Mesothelial cell of epicardium (in vitro differentiated cells): ENCODE results near the gene RCOR3. TPM values are rescaled to one million over a fixed set of nuclear protein-coding genes. Genes with fewer than 3 reads are reported as not detected.

Source experiments
- DNase-seq, 2 experiments: peaks; one replicate each; pipeline ENCODE4 v3.0.0; 2021; ENCODE audit warnings: low spot score in 2 of 2; ENCODE audit not compliant: unreplicated experiment in 2 of 2
- H3K27ac Mint-ChIP-seq: 2 replicates; pipeline ENCODE4 v1.8.0; 2021; ENCODE audit warnings: mixed read lengths
- H3K27me3 Mint-ChIP-seq: 2 replicates; pipeline ENCODE4 v1.8.0; 2021; ENCODE audit warnings: low read depth, mixed read lengths
- H3K36me3 Mint-ChIP-seq: 2 replicates; pipeline ENCODE4 v1.8.0; 2021; ENCODE audit warnings: mixed read lengths
- H3K4me1 Mint-ChIP-seq: 2 replicates; pipeline ENCODE4 v1.8.0; 2021; ENCODE audit warnings: mixed read lengths
- H3K4me3 Mint-ChIP-seq: 2 replicates; pipeline ENCODE4 v1.8.0; 2021; ENCODE audit warnings: mild to moderate bottlenecking, moderate library complexity, mixed read lengths
- H3K9me3 Mint-ChIP-seq: 2 replicates; pipeline ENCODE4 v1.8.0; 2021; ENCODE audit warnings: mixed read lengths
- total RNA-seq: library from RNA; stranded (reverse); gene quantifications from 3 replicates; pipeline ENCODE4 v1.2.1, GENCODE V29; 2021
- TF ChIP-seq, protein P1 (sequence below): fragments of 200-600 bp; sonication (generic); IDR thresholded peaks from one replicate; pipeline ENCODE4 v1.5.0; 2021; ENCODE audit warnings: antibody characterized with exemption; ENCODE audit not compliant: unreplicated experiment

The RCOR3 gene
- total RNA-seq, 1 donor from 2014 or later: 78.7 TPM

DNA sequence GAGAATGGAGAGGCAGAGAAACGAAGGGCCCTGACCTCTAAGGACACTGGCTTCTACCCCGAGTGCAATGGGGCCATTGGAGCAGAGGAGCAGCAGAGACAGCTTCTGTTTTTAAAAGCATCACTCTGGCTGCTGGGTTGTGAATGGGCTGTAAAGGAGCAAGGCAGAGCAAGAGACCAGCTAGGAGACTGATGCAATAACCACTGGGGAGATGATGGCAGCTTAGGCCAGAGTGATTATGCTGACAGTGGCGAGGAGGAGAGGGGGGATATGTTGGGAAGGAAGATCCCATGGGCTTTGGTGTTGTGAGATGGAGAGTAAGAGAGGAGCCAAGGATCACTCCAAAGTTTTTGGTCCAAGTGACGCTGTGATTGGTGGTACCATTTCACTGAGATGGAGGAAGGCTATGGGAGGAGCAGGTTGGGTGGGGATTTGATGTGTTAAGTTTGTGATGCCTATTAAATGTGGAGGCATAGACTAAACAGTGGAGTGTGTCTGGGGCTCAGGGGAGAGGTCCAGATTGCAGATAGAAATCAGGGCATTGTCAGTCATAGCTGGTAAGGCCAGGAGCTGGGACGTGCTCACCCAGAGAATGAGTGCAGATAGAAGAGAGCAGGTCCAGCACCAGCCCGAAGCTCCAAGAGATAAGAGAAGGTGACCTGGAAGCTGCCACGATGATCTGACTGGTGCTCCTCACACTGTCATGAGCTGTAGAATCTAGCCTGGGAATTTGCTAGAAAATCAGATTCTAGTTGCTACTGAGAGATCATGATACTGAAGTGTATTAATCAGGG, 78.5 kb downstream of the RCOR3 start:
- H3K36me3 Mint-ChIP-seq: peaks cover 1% of the 10 kb centered on the region
- TF ChIP-seq, protein P1, sequence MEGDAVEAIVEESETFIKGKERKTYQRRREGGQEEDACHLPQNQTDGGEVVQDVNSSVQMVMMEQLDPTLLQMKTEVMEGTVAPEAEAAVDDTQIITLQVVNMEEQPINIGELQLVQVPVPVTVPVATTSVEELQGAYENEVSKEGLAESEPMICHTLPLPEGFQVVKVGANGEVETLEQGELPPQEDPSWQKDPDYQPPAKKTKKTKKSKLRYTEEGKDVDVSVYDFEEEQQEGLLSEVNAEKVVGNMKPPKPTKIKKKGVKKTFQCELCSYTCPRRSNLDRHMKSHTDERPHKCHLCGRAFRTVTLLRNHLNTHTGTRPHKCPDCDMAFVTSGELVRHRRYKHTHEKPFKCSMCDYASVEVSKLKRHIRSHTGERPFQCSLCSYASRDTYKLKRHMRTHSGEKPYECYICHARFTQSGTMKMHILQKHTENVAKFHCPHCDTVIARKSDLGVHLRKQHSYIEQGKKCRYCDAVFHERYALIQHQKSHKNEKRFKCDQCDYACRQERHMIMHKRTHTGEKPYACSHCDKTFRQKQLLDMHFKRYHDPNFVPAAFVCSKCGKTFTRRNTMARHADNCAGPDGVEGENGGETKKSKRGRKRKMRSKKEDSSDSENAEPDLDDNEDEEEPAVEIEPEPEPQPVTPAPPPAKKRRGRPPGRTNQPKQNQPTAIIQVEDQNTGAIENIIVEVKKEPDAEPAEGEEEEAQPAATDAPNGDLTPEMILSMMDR: no peak
- peaks cover 6% of the 10 kb centered on the region for H3K4me1 Mint-ChIP-seq
- no peak overlapping the region for H3K27ac Mint-ChIP-seq
- no peaks in the 10 kb centered on the region for H3K27me3 Mint-ChIP-seq
- peaks cover 2% of the 10 kb centered on the region for H3K9me3 Mint-ChIP-seq
- H3K4me3 Mint-ChIP-seq: no peak overlapping the region
- DNase-seq: no peak

- peaks cover 2% of the 10 kb centered on the region for H3K36me3 Mint-ChIP-seq
- H3K9me3 Mint-ChIP-seq: peaks cover 5% of the 10 kb centered on the region
- no peak overlapping the region for H3K4me3 Mint-ChIP-seq
- TF ChIP-seq, protein P1: no peak
- no peak for DNase-seq
- H3K4me1 Mint-ChIP-seq: peaks cover 2% of the 10 kb centered on the region
- no peak overlapping the region for H3K27ac Mint-ChIP-seq
- H3K27me3 Mint-ChIP-seq: no peaks in the 10 kb centered on the region
Measured at GRCh38 chr1:211338224-211338620, 79.1 kb downstream of the RCOR3 start.

- Mint-ChIP-seq H3K27me3 (no peaks in the 10 kb centered on the region), H3K36me3 (peaks cover 4% of the 10 kb centered on the region), H3K9me3 (peaks cover 5% of the 10 kb centered on the region), H3K4me3 (no peak overlapping the region), H3K27ac (no peak overlapping the region), H3K4me1 (peaks cover 2% of the 10 kb centered on the region)
- no peak for DNase-seq
- TF ChIP-seq, protein P1: no peak
Measured at GRCh38 chr1:211339631-211340041, 80.5 kb downstream of the RCOR3 start.

DNA sequence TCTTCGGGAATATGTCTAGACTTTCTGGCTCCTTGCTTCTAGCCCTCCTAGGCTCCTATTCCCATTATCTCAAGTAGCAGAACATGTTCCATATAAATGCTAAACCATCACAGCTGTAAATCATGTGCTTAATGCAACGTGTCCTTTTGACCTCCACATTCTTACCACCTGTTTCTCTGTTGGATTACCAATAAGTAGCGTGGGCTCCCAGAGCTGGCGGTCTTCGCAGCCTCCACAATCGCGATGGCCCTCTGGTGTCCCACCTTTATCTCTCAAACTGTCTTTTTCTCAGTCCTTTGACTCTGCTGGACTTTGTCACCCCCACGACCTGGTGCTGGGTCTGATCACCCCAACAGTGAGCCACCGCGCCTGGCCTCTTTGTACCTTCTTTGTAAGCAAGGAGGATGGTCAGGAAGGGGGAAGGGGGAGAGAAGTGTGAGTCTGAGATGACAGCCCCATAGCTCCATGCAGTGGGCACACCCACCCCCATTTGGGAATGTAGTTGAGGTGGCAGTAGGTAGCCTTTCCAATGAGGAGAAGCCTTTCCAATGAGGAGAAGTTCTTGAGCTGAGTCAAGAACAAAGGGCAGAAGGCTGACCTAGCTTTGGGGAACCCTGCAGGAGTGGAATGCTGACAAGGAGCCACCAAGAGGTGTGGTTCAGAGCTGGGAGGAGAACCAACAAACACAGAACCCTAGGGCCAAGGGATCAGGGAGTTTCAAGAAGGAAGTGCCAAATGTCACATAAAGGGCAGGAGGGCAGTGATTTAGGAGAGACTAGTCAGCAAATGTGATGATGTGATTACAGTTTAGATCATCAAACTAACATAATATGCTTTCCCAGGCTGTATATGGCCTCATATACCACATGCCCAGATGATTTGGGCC, 81.7 kb downstream of the RCOR3 start:
- no peak for DNase-seq
- H3K4me3 Mint-ChIP-seq: no peak overlapping the region
- no peak overlapping the region for H3K27ac Mint-ChIP-seq
- peaks cover 5% of the 10 kb centered on the region for H3K9me3 Mint-ChIP-seq
- H3K27me3 Mint-ChIP-seq: no peaks in the 10 kb centered on the region
- TF ChIP-seq, protein P1: no peak
- peaks cover 6% of the 10 kb centered on the region for H3K36me3 Mint-ChIP-seq
- peaks cover 4% of the 10 kb centered on the region for H3K4me1 Mint-ChIP-seq

- H3K4me1 Mint-ChIP-seq: peaks cover 10% of the 10 kb centered on the region
- no peak for DNase-seq
- H3K27me3 Mint-ChIP-seq: no peaks in the 10 kb centered on the region
- H3K27ac Mint-ChIP-seq: no peak overlapping the region
- H3K36me3 Mint-ChIP-seq: peaks cover 6% of the 10 kb centered on the region
- peaks cover 5% of the 10 kb centered on the region for H3K9me3 Mint-ChIP-seq
- H3K4me3 Mint-ChIP-seq: no peak overlapping the region
- TF ChIP-seq, protein P1: no peak
Measured at GRCh38 chr1:211341999-211342398, 82.8 kb downstream of the RCOR3 start.
